ENCODE data around the gene FIG4. TPM values are rescaled to one million over a fixed set of nuclear protein-coding genes. Genes with fewer than 3 reads are reported as not detected.

The FIG4 gene
- total RNA-seq, 2 donors from 2014 or later: 20.8 to 22.6 TPM

GRCh38 chr6:109870089-109870410 is 179.0 kb downstream of the FIG4 start:
- no peaks in the 10 kb centered on the region for H3K36me3 Mint-ChIP-seq (ENCODE audit: low read depth)

GRCh38 chr6:109872549-109872948 is 181.5 kb downstream of the FIG4 start:
- no peak overlapping the region for H3K27ac Mint-ChIP-seq
- Histone ChIP-seq H3K36me3 (ENCODE audit: control insufficient read depth, insufficient read depth, low read length) (no peaks in the 10 kb centered on the region), H3K4me1 (ENCODE audit: control insufficient read depth, insufficient read depth, low read length) (peaks cover 21% of the 10 kb centered on the region), H3K27me3 (ENCODE audit: control insufficient read depth, insufficient read depth, low read length, poor library complexity, severe bottlenecking) (no peaks in the 10 kb centered on the region), H3K9me3 (ENCODE audit: control insufficient read depth, low read length) (peaks cover 5% of the 10 kb centered on the region), H3K4me3 (ENCODE audit: low read length) (no peak overlapping the region), H3K9ac (ENCODE audit: extremely low read depth, low read length, poor library complexity, severe bottlenecking) (no peak overlapping the region), H3K27ac (ENCODE audit: low read depth, low read length) (no peak overlapping the region)
- peaks cover 3% of the 10 kb centered on the region for H3K9me3 Mint-ChIP-seq
- no peaks in the 10 kb centered on the region for H3K36me3 Mint-ChIP-seq (ENCODE audit: low read depth)
- H3K4me1 Mint-ChIP-seq: peaks cover 41% of the 10 kb centered on the region
- no peak for DNase-seq
- no peak for TF ChIP-seq CTCF (conservative IDR thresholded peaks at IDR 0.05)
- 100% methylated on average over 1 of the region's 1 CpG; no CpG with 5 or more reads in 1 of the 2 experiments for WGBS, 2 experiments (ENCODE audit: insufficient coverage in 1 of 2, insufficient read length in 1 of 2)
- H3K27me3 Mint-ChIP-seq (ENCODE audit: insufficient read depth): peaks cover 15% of the 10 kb centered on the region
- no peak overlapping the region for H3K4me3 Mint-ChIP-seq

More at GRCh38 chr6:109870089-109870410, 179.0 kb downstream of the FIG4 start:
- WGBS, 2 experiments (ENCODE audit: insufficient coverage in 1 of 2, insufficient read length in 1 of 2): 74 to 84% methylated on average over 3 to 5 of the region's 5 CpGs
- DNase-seq: no peak
- H3K9me3 ChIP-seq (ENCODE audit: control insufficient read depth, low read length): peaks cover 5% of the 10 kb centered on the region
- Mint-ChIP-seq H3K4me3 (no peak overlapping the region), H3K4me1 (peaks cover 48% of the 10 kb centered on the region), H3K27ac (no peak overlapping the region), H3K9me3 (no peaks in the 10 kb centered on the region), H3K27me3 (ENCODE audit: insufficient read depth) (peaks cover 21% of the 10 kb centered on the region)
- H3K9ac ChIP-seq (ENCODE audit: extremely low read depth, low read length, poor library complexity, severe bottlenecking): no peak overlapping the region
- H3K27me3 ChIP-seq (ENCODE audit: control insufficient read depth, insufficient read depth, low read length, poor library complexity, severe bottlenecking): no peaks in the 10 kb centered on the region
- no peak overlapping the region for H3K4me3 ChIP-seq (ENCODE audit: low read length)
- TF ChIP-seq CTCF (conservative IDR thresholded peaks at IDR 0.05): no peak
- H3K36me3 ChIP-seq (ENCODE audit: control insufficient read depth, insufficient read depth, low read length): no peaks in the 10 kb centered on the region
- H3K27ac ChIP-seq (ENCODE audit: low read depth, low read length): no peak overlapping the region
- H3K4me1 ChIP-seq (ENCODE audit: control insufficient read depth, insufficient read depth, low read length): peaks cover 21% of the 10 kb centered on the region

- no peak overlapping the region for H3K27ac ChIP-seq (ENCODE audit: low read depth, low read length)
- no peak overlapping the region for H3K27ac Mint-ChIP-seq
- H3K4me3 Mint-ChIP-seq: no peak overlapping the region
- H3K36me3 Mint-ChIP-seq (ENCODE audit: low read depth): no peaks in the 10 kb centered on the region
- H3K27me3 Mint-ChIP-seq (ENCODE audit: insufficient read depth): peaks cover 15% of the 10 kb centered on the region
- peaks cover 41% of the 10 kb centered on the region for H3K4me1 Mint-ChIP-seq
- H3K9me3 Mint-ChIP-seq: peaks cover 5% of the 10 kb centered on the region
- no peaks in the 10 kb centered on the region for H3K27me3 ChIP-seq (ENCODE audit: control insufficient read depth, insufficient read depth, low read length, poor library complexity, severe bottlenecking)
- no peak for DNase-seq
- peaks cover 5% of the 10 kb centered on the region for H3K9me3 ChIP-seq (ENCODE audit: control insufficient read depth, low read length)
- H3K4me1 ChIP-seq (ENCODE audit: control insufficient read depth, insufficient read depth, low read length): peaks cover 21% of the 10 kb centered on the region
- 96% methylated on average over 4 of the region's 4 CpGs; no CpG with 5 or more reads in 1 of the 2 experiments for WGBS, 2 experiments (ENCODE audit: insufficient coverage in 1 of 2, insufficient read length in 1 of 2)
- no peak for TF ChIP-seq CTCF (conservative IDR thresholded peaks at IDR 0.05)
- no peaks in the 10 kb centered on the region for H3K36me3 ChIP-seq (ENCODE audit: control insufficient read depth, insufficient read depth, low read length)
- no peak overlapping the region for H3K9ac ChIP-seq (ENCODE audit: extremely low read depth, low read length, poor library complexity, severe bottlenecking)
- no peak overlapping the region for H3K4me3 ChIP-seq (ENCODE audit: low read length)
Observed at GRCh38 chr6:109872968-109873545, 182.0 kb downstream of the FIG4 start.

Data from endodermal cell (in vitro differentiated cells).